B cell (primary cell): Measurements from ENCODE around the gene ETS1. TPM values are rescaled to one million over a fixed set of nuclear protein-coding genes. Genes with fewer than 3 reads are reported as not detected.

Experiments used
- ATAC-seq: fragments of 200-7000 bp; cut with Tn5 transposase; one replicate; pipeline ENCODE4 v1.10.0; 2021; ENCODE audit warnings: low read depth, mild to moderate bottlenecking, moderate number of reproducible peaks, moderate library complexity
- CTCF ChIA-PET: fragments of 350-600 bp; sonication (Branson Sonifier 250); formaldehyde crosslinking; loops from one replicate; lab custom pipeline; 2021; ENCODE audit warnings: antibody characterized with exemption, inconsistent platforms; lab: Charles Lee
- POLR2A ChIA-PET: fragments of 350-600 bp; sonication (Branson Sonifier 250); formaldehyde crosslinking; loops from one replicate; lab custom pipeline; 2021; ENCODE audit warnings: antibody characterized with exemption; lab: Charles Lee
- DNase-seq: peaks from one replicate; pipeline ENCODE4 v3.0.0; 2013
- H2AFZ ChIP-seq: 2 replicates; pipeline ENCODE4 v1.6.1; 2012; ENCODE audit warnings: mild to moderate bottlenecking, low read depth, low read length; ENCODE audit not compliant: insufficient read depth, poor library complexity, severe bottlenecking
- H3K27ac ChIP-seq, 2 donors: 1 replicate in 1 of 2; 2 replicates in 1 of 2; pipeline ENCODE4 v1.5.1; 2012 to 2013; ENCODE audit warnings: low read length in 2 of 2, mild to moderate bottlenecking in 2 of 2, moderate library complexity in 1 of 2
- H3K27me3 ChIP-seq, 4 experiments: fragments of 200-600 bp in 1 of 4; sonication (generic) in 1 of 4; replicated peaks in 1 of 4; 1 replicate in 2 of 4; 2 replicates in 2 of 4; pipeline versions ENCODE4 v1.6.1 to v1.7.0; 2013 to 2016; ENCODE audit warnings: low read length in 3 of 4, mild to moderate bottlenecking in 2 of 4, mixed read lengths in 1 of 4, moderate library complexity in 1 of 4; ENCODE audit not compliant: insufficient read depth in 4 of 4, control insufficient read depth in 3 of 4; ENCODE audit errors: control extremely low read depth in 1 of 4
- H3K36me3 ChIP-seq, 2 experiments: replicated peaks in 1 of 2; 1 replicate in 1 of 2; 2 replicates in 1 of 2; pipeline versions ENCODE4 v1.6.1 to v1.7.1; 2013; ENCODE audit warnings: low read length in 1 of 2; ENCODE audit not compliant: insufficient read depth in 2 of 2, control insufficient read depth in 1 of 2; ENCODE audit errors: control extremely low read depth in 1 of 2, extremely low read depth in 1 of 2
- H3K4me1 ChIP-seq, 2 donors: fragments of 200-600 bp in 1 of 2; sonication (generic) in 1 of 2; 1 replicate in 1 of 2; 2 replicates in 1 of 2; pipeline versions ENCODE4 v1.5.1 to v1.6.1; 2013 to 2017; ENCODE audit warnings: low read length in 2 of 2; ENCODE audit not compliant: control insufficient read depth in 2 of 2, insufficient read depth in 2 of 2
- H3K4me2 ChIP-seq: replicated peaks from 2 replicates; pipeline ENCODE3; 2012; ENCODE audit warnings: mild to moderate bottlenecking, low read depth, low read length; ENCODE audit not compliant: poor library complexity, severe bottlenecking
- H3K4me3 ChIP-seq, 5 experiments: fragments of 200-600 bp in 1 of 5; sonication (generic) in 1 of 5; 1 replicate in 3 of 5; 2 replicates in 2 of 5; pipeline versions ENCODE4 v1.5.1 to v1.7.0; 2011 to 2016; ENCODE audit warnings: low read length in 4 of 5, mild to moderate bottlenecking in 4 of 5, low read depth in 2 of 5, control low read depth in 1 of 5, moderate library complexity in 1 of 5; ENCODE audit not compliant: insufficient read depth in 1 of 5; ENCODE audit errors: control extremely low read depth in 1 of 5, extremely low read depth in 1 of 5
- H3K79me2 ChIP-seq: fragments of 200-600 bp; sonication (generic); one replicate; pipeline ENCODE4 v1.6.0; 2016; ENCODE audit warnings: low read length; ENCODE audit not compliant: control insufficient read depth, insufficient read depth
- H3K9ac ChIP-seq: fragments of 200-600 bp; sonication (generic); 2 replicates; pipeline ENCODE4 v1.6.1; 2017; ENCODE audit warnings: mild to moderate bottlenecking, low read length, moderate library complexity
- H3K9me3 ChIP-seq, 3 donors: one replicate each; pipeline versions ENCODE4 v1.6.1 to v1.7.1; 2013; ENCODE audit warnings: low read length in 2 of 3; ENCODE audit not compliant: control insufficient read depth in 2 of 3, insufficient read depth in 1 of 3; ENCODE audit errors: control extremely low read depth in 1 of 3
- H4K20me1 ChIP-seq: 2 replicates; pipeline ENCODE4 v1.6.0; 2012; ENCODE audit warnings: mild to moderate bottlenecking, low read length; ENCODE audit not compliant: insufficient read depth, control insufficient read depth, poor library complexity, severe bottlenecking
- H3K27ac Mint-ChIP-seq: one replicate; pipeline ENCODE4 v1.8.0; 2021; ENCODE audit warnings: mixed read lengths
- H3K27me3 Mint-ChIP-seq: one replicate; pipeline ENCODE4 v1.8.0; 2021; ENCODE audit warnings: mixed read lengths
- H3K4me1 Mint-ChIP-seq: one replicate; pipeline ENCODE4 v1.8.0; 2021; ENCODE audit warnings: mixed read lengths
- H3K4me3 Mint-ChIP-seq: one replicate; pipeline ENCODE4 v1.8.0; 2021; ENCODE audit warnings: mixed read lengths
- H3K9me3 Mint-ChIP-seq: one replicate; pipeline ENCODE4 v1.8.0; 2022; ENCODE audit warnings: mixed read lengths; ENCODE audit not compliant: insufficient read depth
- EZH2 ChIP-seq: IDR thresholded peaks from 2 replicates; pipeline ENCODE4 v1.6.1; 2012; ENCODE audit warnings: borderline replicate concordance, low read depth, mild to moderate bottlenecking, moderate library complexity, low read length; ENCODE audit not compliant: insufficient read depth, poor library complexity, severe bottlenecking
- WGBS: methylation state at CpG from one replicate; pipeline ENCODE4 v1.1.5; 2013; ENCODE audit warnings: missing lambda C conversion rate; ENCODE audit not compliant: insufficient coverage; 5-methylcytosine and 5-hydroxymethylcytosine counted together
- intact Hi-C: fragments of 100-400 bp; cut with micrococcal nuclease; formaldehyde crosslinking; loops from one replicate; pipeline ENCODE4 v1.10.0; 2022
- polyA plus RNA-seq: library from polyadenylated mRNA; depleted of rRNA; stranded (reverse); fragments of >200 nt; gene quantifications from 2 replicates; pipeline ENCODE4 v1.2.3, GENCODE V29; 2012
- total RNA-seq, 2 donors: library from RNA; stranded (reverse); fragments of 120-200 nt in 1 of 2; gene quantifications; 1 replicate in 1 of 2; 2 replicates in 1 of 2; pipeline versions ENCODE4 v1.2.3 to v1.2.4, GENCODE V29; 2013 to 2022
- TF ChIP-seq, protein P1 (sequence below): fragments of 200-600 bp; IDR thresholded peaks from one replicate; pipeline ENCODE4 v1.8.0; 2022; ENCODE audit warnings: antibody characterized with exemption, mild to moderate bottlenecking

Gene ETS1
- total and polyA plus RNA-seq, 2 donors (not counting 1 experiment from before 2014, with no cell fraction given): 115 to 271 TPM

DNA sequence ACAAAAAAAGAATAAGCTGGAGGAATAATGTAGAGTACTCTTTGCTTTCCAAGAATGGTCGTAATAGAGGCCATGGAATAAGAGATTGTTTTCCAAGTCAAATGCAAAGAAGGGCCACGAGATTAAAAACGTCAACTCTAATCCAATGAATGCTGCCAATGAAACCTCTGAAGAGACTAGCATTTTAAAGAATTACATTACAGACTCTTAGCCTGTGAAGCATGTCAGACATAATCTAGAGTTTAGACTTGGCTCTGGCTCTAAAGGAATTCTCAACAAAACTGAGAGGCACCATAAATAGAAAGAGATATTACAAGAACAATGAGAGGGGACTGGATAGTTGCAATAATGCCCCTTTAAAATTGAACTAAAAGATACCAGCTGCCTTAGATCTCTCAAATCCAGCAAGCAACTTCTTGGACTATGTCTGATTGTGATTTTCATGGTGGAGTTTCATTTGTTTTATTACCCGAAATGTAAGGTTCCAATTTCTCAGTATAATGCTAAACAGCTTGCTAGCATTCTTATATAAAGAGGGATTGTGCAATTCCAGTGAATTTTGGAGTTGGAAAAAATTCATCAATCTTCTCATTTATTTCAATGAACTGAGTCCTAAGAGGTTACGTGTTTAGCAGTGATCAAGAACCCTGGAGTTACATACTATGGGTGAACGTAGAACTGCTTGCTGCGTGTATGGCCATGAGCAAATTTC, 5.6 kb downstream of the ETS1 start:
- H2AFZ ChIP-seq: no peak overlapping the region
- no peak for ATAC-seq
- no peak for TF ChIP-seq EZH2
- TF ChIP-seq, protein P1, sequence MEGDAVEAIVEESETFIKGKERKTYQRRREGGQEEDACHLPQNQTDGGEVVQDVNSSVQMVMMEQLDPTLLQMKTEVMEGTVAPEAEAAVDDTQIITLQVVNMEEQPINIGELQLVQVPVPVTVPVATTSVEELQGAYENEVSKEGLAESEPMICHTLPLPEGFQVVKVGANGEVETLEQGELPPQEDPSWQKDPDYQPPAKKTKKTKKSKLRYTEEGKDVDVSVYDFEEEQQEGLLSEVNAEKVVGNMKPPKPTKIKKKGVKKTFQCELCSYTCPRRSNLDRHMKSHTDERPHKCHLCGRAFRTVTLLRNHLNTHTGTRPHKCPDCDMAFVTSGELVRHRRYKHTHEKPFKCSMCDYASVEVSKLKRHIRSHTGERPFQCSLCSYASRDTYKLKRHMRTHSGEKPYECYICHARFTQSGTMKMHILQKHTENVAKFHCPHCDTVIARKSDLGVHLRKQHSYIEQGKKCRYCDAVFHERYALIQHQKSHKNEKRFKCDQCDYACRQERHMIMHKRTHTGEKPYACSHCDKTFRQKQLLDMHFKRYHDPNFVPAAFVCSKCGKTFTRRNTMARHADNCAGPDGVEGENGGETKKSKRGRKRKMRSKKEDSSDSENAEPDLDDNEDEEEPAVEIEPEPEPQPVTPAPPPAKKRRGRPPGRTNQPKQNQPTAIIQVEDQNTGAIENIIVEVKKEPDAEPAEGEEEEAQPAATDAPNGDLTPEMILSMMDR: no peak
- no peaks in the 10 kb centered on the region for H3K27me3 ChIP-seq
- peaks cover 0 to 10% of the 10 kb centered on the region in 2 donors for H3K4me1 ChIP-seq
- H3K9ac ChIP-seq: no peak overlapping the region
- intact Hi-C loops: loop anchor here (2.0 kb wide), 1 partner anchor 17 kb away; no protein-coding TSS in a partner anchor
- no peaks in the 10 kb centered on the region for H3K9me3 ChIP-seq
- peaks cover 39% of the 10 kb centered on the region for H3K4me1 Mint-ChIP-seq
- no peak for DNase-seq
- H3K27ac ChIP-seq: no peak overlapping the region
- no peak overlapping the region for H3K4me3 Mint-ChIP-seq
- H3K79me2 ChIP-seq: no peaks in the 10 kb centered on the region
- H4K20me1 ChIP-seq: no peaks in the 10 kb centered on the region
- H3K4me3 ChIP-seq: no peak overlapping the region
- 100% methylated on average over 3 of the region's 7 CpGs for WGBS
- no peak overlapping the region for H3K4me2 ChIP-seq
- POLR2A ChIA-PET: no interaction called here
- no peak overlapping the region for H3K27ac Mint-ChIP-seq
- CTCF ChIA-PET: interaction anchor here (1.6 kb wide), 1 partner anchor 11 kb away, joined by 3 read pairs; no protein-coding TSS in a partner anchor
- H3K9me3 Mint-ChIP-seq: no peaks in the 10 kb centered on the region
- no peaks in the 10 kb centered on the region for H3K36me3 ChIP-seq
- H3K27me3 Mint-ChIP-seq: no peaks in the 10 kb centered on the region

DNA sequence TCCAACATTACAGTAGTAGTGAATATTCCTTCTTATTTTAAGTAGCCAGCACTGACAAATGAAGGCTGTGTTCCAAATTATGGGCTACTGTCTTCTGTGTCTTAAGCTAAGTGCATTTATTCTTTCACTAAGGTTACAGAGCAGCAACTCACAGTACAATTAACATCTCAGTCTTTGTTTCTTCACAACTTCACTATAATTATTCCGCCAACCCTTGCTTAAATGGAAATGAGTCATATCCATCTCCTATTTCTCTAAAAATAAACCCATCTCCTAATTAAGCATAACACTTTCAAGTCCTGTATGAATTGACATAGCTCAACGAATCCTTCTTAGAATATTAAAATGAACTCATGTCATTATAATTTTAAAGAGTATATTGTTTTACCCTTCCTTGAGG, 6.7 kb downstream of the ETS1 start:
- Histone ChIP-seq H4K20me1 (no peaks in the 10 kb centered on the region), H3K79me2 (no peaks in the 10 kb centered on the region), H3K4me2 (no peak overlapping the region), H3K4me1 (peaks cover 7 to 8% of the 10 kb centered on the region in 2 donors), H2AFZ (no peak overlapping the region), H3K9me3 (no peaks in the 10 kb centered on the region), H3K27ac (no peak overlapping the region), H3K9ac (no peak overlapping the region), H3K27me3 (no peaks in the 10 kb centered on the region), H3K36me3 (no peaks in the 10 kb centered on the region), H3K4me3 (no peak overlapping the region)
- peaks cover 38% of the 10 kb centered on the region for H3K4me1 Mint-ChIP-seq
- CTCF ChIA-PET: interaction anchor here (0.8 kb wide), 1 partner anchor 51 kb away, joined by 3 read pairs; no protein-coding TSS in a partner anchor
- no peak for DNase-seq
- ATAC-seq: no peak
- intact Hi-C loops: loop anchor here (2.0 kb wide), 1 partner anchor 16 kb away; no protein-coding TSS in a partner anchor
- H3K9me3 Mint-ChIP-seq: no peaks in the 10 kb centered on the region
- TF ChIP-seq, protein P1: no peak
- TF ChIP-seq EZH2: no peak
- H3K27me3 Mint-ChIP-seq: no peaks in the 10 kb centered on the region
- H3K4me3 Mint-ChIP-seq: no peak overlapping the region
- POLR2A ChIA-PET: interaction anchor here (0.5 to 1.0 kb wide), 2 partner anchors 23 to 59 kb away, joined by 3 to 4 read pairs; no protein-coding TSS in a partner anchor
- 60% methylated on average over 1 of the region's 2 CpGs for WGBS
- no peak overlapping the region for H3K27ac Mint-ChIP-seq
